GM12878 (cell line): ENCODE results near the gene ABHD6. TPM values are rescaled to one million over a fixed set of nuclear protein-coding genes. Genes with fewer than 3 reads are reported as not detected.

Experiments
- ATAC-seq: fragments of 200-7000 bp; cut with Tn5 transposase; 3 replicates; pipeline ENCODE4 v1.9.1; 2020; ENCODE audit warnings: mild to moderate bottlenecking, moderate library complexity
- BruUV-seq: library from RNA; stranded (reverse); fragments of 400-500 nt; replicated peaks from 2 replicates; lab custom pipeline; 2021; lab: Mats Ljungman, UMichigan
- CTCF ChIA-PET: fragments of 300-600 bp; sonication (Branson Sonifier 250); formaldehyde crosslinking; extraction: SDS; loops from one replicate; lab custom pipeline; 2021; ENCODE audit warnings: inconsistent platforms; lab: Yijun Ruan, JAX
- POLR2A ChIA-PET: fragments of 350-600 bp; formaldehyde crosslinking; extraction: SDS; loops from one replicate; lab custom pipeline; 2021; ENCODE audit warnings: inconsistent platforms; lab: Charles Lee
- RAD21 ChIA-PET: fragments of 300-600 bp; sonication (Branson Sonifier 250); formaldehyde crosslinking; loops from one replicate; lab custom pipeline; 2023; ENCODE audit warnings: antibody characterized with exemption; ENCODE audit not compliant: unreplicated experiment; lab: Charles Lee
- SMC1A ChIA-PET: fragments of 300-600 bp; sonication (Branson Sonifier 250); formaldehyde crosslinking; loops from one replicate; lab custom pipeline; 2023; ENCODE audit not compliant: unreplicated experiment, uncharacterized antibody; lab: Charles Lee
- DNase-seq: peaks from one replicate; pipeline ENCODE4 v3.0.0-alpha.2; 2011; ENCODE audit warnings: low read depth, low spot score
- FAIRE-seq: peaks from 3 replicates; lab custom pipeline; 2011; peaks lifted over from hg19 to GRCh38; lab: Jason Lieb, UNC
- H2AFZ ChIP-seq: 2 replicates; pipeline ENCODE4 v1.6.0; 2011; ENCODE audit warnings: low read depth, low read length, control low read depth; ENCODE audit not compliant: control insufficient read depth
- H3K27ac ChIP-seq: 2 replicates; pipeline ENCODE4 v1.5.1; 2011; ENCODE audit warnings: control low read depth; ENCODE audit not compliant: control insufficient read depth, insufficient read depth
- H3K27me3 ChIP-seq, 2 experiments: replicated peaks in 1 of 2; 2 replicates each; pipeline versions ENCODE4 v1.6.0 to v1.6.1; 2011; ENCODE audit warnings: low read length in 1 of 2; ENCODE audit not compliant: control insufficient read depth in 2 of 2, insufficient read depth in 2 of 2
- H3K36me3 ChIP-seq, 2 experiments: 2 replicates each; pipeline ENCODE4 v1.5.1; 2011; ENCODE audit warnings: low read length in 1 of 2; ENCODE audit not compliant: control insufficient read depth in 2 of 2, insufficient read depth in 2 of 2
- H3K4me1 ChIP-seq: 2 replicates; pipeline ENCODE4 v1.6.1; 2011; ENCODE audit warnings: mild to moderate bottlenecking, low read length, moderate library complexity, mixed read lengths; ENCODE audit not compliant: control insufficient read depth, insufficient read depth
- H3K4me2 ChIP-seq: 2 replicates; pipeline ENCODE4 v1.6.0; 2011; ENCODE audit warnings: control low read depth; ENCODE audit not compliant: control insufficient read depth, insufficient read depth
- H3K4me3 ChIP-seq: fragments of 200-600 bp; sonication (generic); 2 replicates; pipeline ENCODE4 v1.5.1; 2016
- H3K79me2 ChIP-seq: 2 replicates; pipeline ENCODE4 v1.6.0; 2011; ENCODE audit warnings: low read length; ENCODE audit not compliant: control insufficient read depth, insufficient read depth
- H3K9ac ChIP-seq: 2 replicates; pipeline ENCODE4 v1.8.0; 2011; ENCODE audit warnings: low read length, control low read depth, mixed read lengths; ENCODE audit not compliant: control insufficient read depth, insufficient read depth
- H3K9me3 ChIP-seq: replicated peaks from 3 replicates; pipeline ENCODE4 v1.5.1; 2011; ENCODE audit warnings: mild to moderate bottlenecking, low read length; ENCODE audit not compliant: control insufficient read depth, insufficient read depth
- H4K20me1 ChIP-seq: 2 replicates; pipeline ENCODE4 v1.6.0; 2011; ENCODE audit not compliant: control insufficient read depth, insufficient read depth
- BACH1 ChIP-seq: fragments of 450-650 bp; IDR thresholded peaks from 2 replicates; pipeline ENCODE4 v1.6.1; 2017; ENCODE audit warnings: mild to moderate bottlenecking, borderline replicate concordance
- CEBPZ ChIP-seq: fragments of 150-350 bp; IDR thresholded peaks from 2 replicates; pipeline ENCODE4 v1.6.1; 2016; ENCODE audit warnings: low read depth, low read length
- CHD4 ChIP-seq: fragments of 200-600 bp; sonication (generic); IDR thresholded peaks from 2 replicates; pipeline ENCODE4 v1.6.1; 2016; ENCODE audit warnings: mild to moderate bottlenecking
- E2F8 ChIP-seq: fragments of 450-650 bp; IDR thresholded peaks from 2 replicates; pipeline ENCODE4 v1.6.1; 2018; ENCODE audit warnings: mild to moderate bottlenecking, low read depth, moderate library complexity; ENCODE audit not compliant: partially characterized antibody
- HSF1 ChIP-seq: fragments of 150-350 bp; IDR thresholded peaks from 2 replicates; pipeline ENCODE4 v1.6.1; 2014; ENCODE audit warnings: mild to moderate bottlenecking, low read depth, low read length
- NFYB ChIP-seq: IDR thresholded peaks from 2 replicates; pipeline ENCODE4 v1.6.1; 2011; ENCODE audit warnings: low read depth, mild to moderate bottlenecking, low read length, improper control_type of control experiment, moderate library complexity; ENCODE audit not compliant: insufficient read depth
- WGBS: methylation state at CpG from one replicate; pipeline ENCODE4 v1.1.6; 2016; ENCODE audit warnings: low lambda C conversion rate; ENCODE audit not compliant: insufficient replicate concordance, insufficient coverage; ENCODE audit errors: missing lambda C conversion rate; 5-methylcytosine and 5-hydroxymethylcytosine counted together
- in situ Hi-C: fragments of 300-500 bp; cut with MboI; formaldehyde crosslinking; loops from 9 replicates; pipeline ENCODE4 v1.14.3; 2018; ENCODE audit warnings: mixed read lengths
- intact Hi-C: fragments of 100-400 bp; cut with micrococcal nuclease; formaldehyde crosslinking; loops from one replicate; pipeline ENCODE4 v1.14.2; 2022; ENCODE audit not compliant: unreplicated experiment
- polyA plus RNA-seq, 11 experiments: library from polyadenylated mRNA; depleted of rRNA in 4 of 11; unstranded in 6 of 11; stranded (reverse) in 5 of 11; fragments of >200 nt; fragmentation: Nextera tagmentation in 4 of 11; fragmentation: Illumina TruSeq in 1 of 11; extraction: Ambion mirVana in 4 of 11; extraction: Trizol in 1 of 11; gene quantifications; 1 replicate in 1 of 11; 2 replicates in 10 of 11; pipeline versions ENCODE4 v1.2.1 to v1.2.3, GENCODE V29; 2011 to 2016; ENCODE audit warnings: inconsistent platforms in 2 of 11, missing spikeins in 2 of 11, low read depth in 1 of 11
- total RNA-seq, 4 experiments: library from RNA; depleted of rRNA in 3 of 4; stranded (reverse); fragments of >200 nt in 3 of 4; fragmentation: Illumina TruSeq in 1 of 4; extraction: Trizol in 1 of 4; gene quantifications; 2 replicates each; pipeline versions ENCODE4 v1.2.1 to v1.2.3, GENCODE V29; 2013 to 2021

The ABHD6 gene
- total and polyA plus RNA-seq, 10 of the 15 experiments (the other 5 are each of a cell fraction or from before 2014, with no cell fraction given), result 1.4 to 33.2 (median 3.2) TPM

- Histone ChIP-seq H4K20me1 (no peaks in the 10 kb centered on the region), H3K9me3 (no peaks in the 10 kb centered on the region), H3K79me2 (peaks cover 5% of the 10 kb centered on the region), H3K27ac (no peak overlapping the region), H2AFZ (no peak overlapping the region), H3K4me1 (peaks cover 11% of the 10 kb centered on the region), H3K4me3 (no peak overlapping the region), H3K36me3 (no peaks in the 10 kb centered on the region), H3K4me2 (no peak overlapping the region), H3K27me3 (no peaks in the 10 kb centered on the region), H3K9ac (no peak overlapping the region)
- DNase-seq (no peak), FAIRE-seq (peak; percentile 35), ATAC-seq (no peak)
- ChIA-PET RAD21 (no interaction called here), SMC1A (no interaction called here), CTCF (interaction anchor here (0.9 to 4.3 kb wide), 5 partner anchors 9 to 205 kb away, joined by 3 to 20 read pairs (median 4); partner anchors contain the start of genes HTD2 and RPP14), POLR2A (interaction anchor here (0.6 kb wide), 1 partner anchor 676 kb away, joined by 4 read pairs; no protein-coding TSS in a partner anchor)
- WGBS, result 95% methylated on average over 8 of the region's 8 CpGs
- BruUV-seq, result no TSS peak
- TF ChIP-seq E2F8, result no peak
- no peak for TF ChIP-seq HSF1
- no peak for TF ChIP-seq CHD4
- TF ChIP-seq CEBPZ, result no peak
- no peak for TF ChIP-seq BACH1
- no peak for TF ChIP-seq NFYB
- intact Hi-C loops (no loop called here), in situ Hi-C loops (loop anchor here (5.0 to 10.0 kb wide), 3 partner anchors 83 to 205 kb away; partner anchors contain the start of gene ACOX2)
Observed at GRCh38 chr3:58329150-58329921, 91.7 kb downstream of the ABHD6 start.
